NCI-H1930 (cell line): ENCODE data around the gene GPRC5D.
A peak's percentile ranks its signal among the peaks of the same experiment; 100 is the strongest.

Experiments used
- DNase-seq, 2 experiments: peaks; one replicate each; lab custom pipeline; 2025; lab: John Stamatoyannopoulos, UW

GPRC5D gene

DNA sequence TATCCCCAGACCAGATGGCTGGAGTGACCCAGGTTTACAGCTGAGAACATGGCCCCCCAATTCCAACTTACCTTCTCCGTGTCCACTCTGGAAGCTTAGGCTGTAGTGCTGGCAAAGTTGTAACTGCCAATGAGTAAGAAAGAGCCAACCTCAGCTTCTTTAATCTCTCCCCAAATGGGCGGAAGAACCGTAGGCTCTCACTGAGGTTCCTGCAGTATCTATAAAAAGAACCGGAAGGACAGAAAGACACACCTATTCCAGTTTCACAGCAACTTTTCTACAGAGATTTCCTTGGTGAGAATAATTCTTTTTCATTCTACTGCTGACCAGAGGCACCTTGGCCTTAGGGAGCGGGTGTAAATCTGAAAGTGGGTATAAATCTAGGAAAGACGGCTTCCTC, at the start of gene GPRC5D:
Gene GPRC5D (minus strand): TSS at position 135 of the 400 bp plus-strand sequence. CDS start 1,786 bp downstream, outside the sequence.
- DNase-seq: no peak

- DNase-seq: no peak
These were observed 49.7 kb upstream of the GPRC5D start for GRCh38 chr12:13001775-13002040.

GRCh38 chr12:13000925-13001774, 49.2 kb upstream of the GPRC5D start:
- DNase-seq: peak; percentile 65 to 75

- DNase-seq: peak; percentile 60 to 65
These were observed 48.6 kb upstream of the GPRC5D start for GRCh38 chr12:13000616-13000924.

- peak; percentile 71 to 89 for DNase-seq
These were observed 48.1 kb upstream of the GPRC5D start, which contains the start of gene HEBP1 for GRCh38 chr12:12999959-13000615. TSS of gene HEBP1 (minus strand) at chr12:13000265. CDS start at chr12:13000114, 151 bp downstream.

DNA sequence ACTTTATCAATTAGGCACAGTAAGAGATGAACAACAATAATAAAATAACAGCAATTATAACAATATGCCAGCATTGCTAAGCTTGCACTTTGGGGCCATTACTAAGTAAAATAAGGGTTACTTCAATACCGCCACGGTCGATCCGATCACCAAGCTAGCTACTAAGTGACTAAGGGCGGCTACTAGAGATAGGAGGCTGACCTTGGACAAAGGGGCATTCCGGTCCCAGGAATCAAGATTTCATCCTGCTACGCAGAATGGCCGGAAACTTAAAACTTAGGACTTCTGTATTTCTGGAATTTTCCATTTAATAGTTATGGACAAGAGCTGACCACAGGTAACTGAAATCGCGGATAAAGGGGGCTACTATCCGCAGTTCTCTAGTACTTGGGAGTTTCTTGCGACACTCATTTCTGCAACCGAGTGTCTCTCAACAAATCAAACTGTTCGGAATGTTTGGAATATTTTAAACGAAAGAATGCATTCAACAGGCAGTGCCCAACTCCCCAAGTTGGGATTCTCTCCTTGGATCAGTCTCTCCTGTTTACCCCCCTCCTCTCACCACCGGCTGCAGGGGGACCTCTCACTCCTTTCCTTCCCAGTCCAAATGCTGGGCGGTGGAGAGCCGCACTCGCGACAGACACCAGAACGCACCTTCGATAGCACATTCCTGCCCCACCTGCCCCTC, 47.4 kb upstream of the GPRC5D start:
- no peak for DNase-seq

- no peak for DNase-seq
These were observed 46.3 kb upstream of the GPRC5D start for GRCh38 chr12:12998248-12998647.

- no peak for DNase-seq
These were observed 45.8 kb upstream of the GPRC5D start for GRCh38 chr12:12997734-12998133.

DNA sequence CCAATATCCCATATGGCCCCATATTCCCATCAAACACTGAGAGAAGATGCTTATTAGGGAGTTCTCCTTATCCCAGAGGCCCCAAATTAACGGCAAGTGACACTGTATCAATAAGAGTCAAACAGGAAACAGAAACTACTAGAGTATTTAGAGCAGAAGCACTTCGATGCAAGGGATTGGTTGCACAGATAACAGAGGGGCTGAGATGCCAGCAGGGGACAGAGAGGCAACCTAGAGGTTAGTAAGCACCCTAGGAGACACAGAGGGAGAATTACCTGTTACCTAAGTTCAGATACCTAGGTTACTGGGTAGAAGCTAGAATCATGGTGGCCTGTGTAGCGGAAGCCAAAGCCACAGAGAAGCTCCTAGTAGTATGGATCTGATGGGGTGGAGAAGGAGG, 45.2 kb upstream of the GPRC5D start:
- no peak for DNase-seq

- DNase-seq: no peak
These were observed 44.2 kb upstream of the GPRC5D start for GRCh38 chr12:12996209-12996608.

DNA sequence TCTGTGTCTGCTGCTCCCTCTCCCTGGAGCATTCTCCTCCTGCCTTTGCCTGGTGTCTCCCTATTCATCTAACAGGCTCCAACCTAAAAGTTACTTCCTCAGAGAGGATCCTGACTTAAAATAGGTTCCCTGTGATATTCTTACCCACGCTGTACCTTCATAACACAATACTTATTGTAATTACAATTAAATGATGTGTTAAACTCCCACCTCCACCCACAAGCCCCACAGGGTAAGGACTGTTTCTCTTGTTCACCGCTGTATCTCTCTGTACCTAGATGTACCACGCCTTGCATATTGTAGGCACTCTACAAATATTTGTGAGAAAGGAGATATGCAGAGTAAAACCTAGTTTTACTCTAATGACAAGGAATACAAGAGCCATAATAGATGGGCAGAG, 43.1 kb upstream of the GPRC5D start:
- DNase-seq: no peak

GRCh38 chr12:12993367-12993766, 41.4 kb upstream of the GPRC5D start:
- DNase-seq: no peak

DNA sequence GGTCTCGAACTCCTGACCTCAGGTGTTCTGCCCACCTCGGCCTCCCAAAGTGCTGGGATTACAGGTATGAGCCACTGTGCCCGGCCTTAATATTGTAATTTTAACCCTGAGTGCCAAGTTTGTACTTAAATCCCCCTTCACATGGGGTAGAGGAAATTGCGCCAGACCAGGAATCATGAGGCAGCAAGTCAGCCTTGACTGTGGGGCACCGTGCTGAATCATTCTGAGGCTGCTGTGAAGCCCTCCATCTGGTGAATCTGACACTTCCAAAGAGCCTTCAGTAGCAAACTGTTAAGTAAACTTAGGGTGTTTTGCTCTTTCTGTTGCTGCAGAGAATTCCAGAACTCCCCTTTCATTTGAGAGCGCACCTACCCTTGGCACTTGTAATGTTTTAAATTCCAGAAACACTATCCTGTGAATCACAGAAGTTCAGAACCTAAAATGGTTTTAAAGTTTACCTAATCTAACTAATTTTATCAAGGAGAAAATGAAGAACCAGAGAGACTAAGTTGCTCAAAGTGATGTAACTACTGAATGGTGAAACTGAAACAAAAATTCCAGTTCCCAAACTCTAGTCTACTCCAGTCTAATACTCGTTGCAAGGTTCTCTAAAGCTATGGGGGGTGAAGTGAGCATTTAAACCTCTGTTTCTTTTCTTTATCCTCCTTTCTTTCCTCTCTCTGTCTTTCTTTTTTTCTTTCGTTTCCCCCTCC, 40.6 kb upstream of the GPRC5D start:
- no peak for DNase-seq

GRCh38 chr12:12990700-12991468, 38.9 kb upstream of the GPRC5D start:
- no peak for DNase-seq

DNA sequence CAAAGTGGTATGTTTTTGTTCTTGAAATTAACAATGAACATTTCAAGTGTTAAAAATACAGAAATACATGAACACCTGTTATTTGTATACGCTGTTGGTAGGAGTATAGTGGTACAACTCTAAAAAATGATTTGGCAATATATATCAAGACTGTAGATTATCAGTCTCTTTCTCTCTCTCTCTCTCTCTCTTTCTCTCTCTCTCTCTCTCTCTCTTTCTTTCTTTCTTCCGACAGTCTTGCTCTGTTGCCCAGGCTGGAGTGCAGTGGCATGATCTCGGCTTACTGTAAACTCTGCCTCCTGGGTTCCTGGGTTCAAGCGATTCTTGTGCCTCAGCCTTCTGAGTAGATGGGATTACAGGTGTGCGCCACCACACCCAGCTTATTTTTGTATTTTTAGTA, 35.5 kb upstream of the GPRC5D start:
- no peak for DNase-seq

DNA sequence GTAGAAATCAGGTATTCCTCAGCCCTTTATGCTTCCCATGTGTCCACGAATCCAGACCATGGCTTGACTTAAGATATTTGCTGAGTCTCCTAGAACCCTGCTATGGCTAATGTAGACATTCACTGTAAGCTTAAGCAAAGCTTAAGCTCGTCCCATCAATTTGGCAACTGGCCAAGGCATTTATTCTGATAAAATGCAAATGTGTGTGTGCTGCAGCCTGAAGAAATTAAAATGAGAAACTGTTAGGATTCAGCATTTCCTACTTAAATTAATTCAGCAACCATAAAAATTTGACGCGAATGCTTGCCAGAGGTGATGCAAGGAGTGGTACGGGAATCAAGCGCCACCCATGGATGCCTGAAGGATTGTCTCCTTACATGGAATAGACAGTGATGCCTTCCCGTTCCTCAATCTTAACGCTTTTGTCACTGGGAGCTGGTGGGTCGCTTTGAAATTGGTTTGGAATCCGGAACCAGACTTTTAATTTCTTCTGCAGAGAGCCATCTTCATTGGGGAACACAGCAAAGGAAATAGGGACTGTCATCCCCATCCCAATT, 34.9 kb upstream of the GPRC5D start:
- no peak for DNase-seq

DNA sequence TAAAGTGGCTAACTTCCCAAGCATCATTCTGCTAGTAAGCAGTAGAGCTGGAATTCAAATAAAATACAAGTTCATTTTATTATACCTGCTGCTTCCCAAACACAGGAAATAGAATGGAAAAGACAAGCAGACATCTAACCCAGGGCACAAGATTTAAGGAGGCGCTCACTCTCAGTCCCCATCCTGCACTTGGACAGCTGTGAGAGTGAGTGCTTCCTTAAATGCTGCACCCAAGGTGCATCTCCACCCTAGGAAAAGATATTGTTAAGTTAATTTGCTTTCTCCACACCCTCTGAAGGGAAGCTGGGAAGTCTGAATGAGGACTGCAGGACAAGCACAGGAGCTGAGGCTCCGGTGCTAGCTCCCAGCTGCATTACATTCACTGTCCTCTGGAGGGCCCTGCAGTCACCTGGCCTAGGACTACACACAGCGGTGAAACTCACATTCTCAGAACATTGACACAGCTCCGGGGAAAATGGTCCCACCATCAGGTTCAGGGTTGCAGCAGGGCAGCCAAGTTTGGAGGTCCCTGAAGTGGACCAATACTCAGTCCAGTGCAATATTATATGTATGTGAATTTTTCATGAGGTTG, 33.9 kb upstream of the GPRC5D start:
- no peak for DNase-seq

- no peak for DNase-seq
These were observed 32.2 kb upstream of the GPRC5D start for GRCh38 chr12:12984149-12984548.

- no peak for DNase-seq
These were observed 31.6 kb upstream of the GPRC5D start for GRCh38 chr12:12983420-12984035.

- DNase-seq: no peak
These were observed 30.4 kb upstream of the GPRC5D start for GRCh38 chr12:12982331-12982730.
